H9 (cell line): ENCODE data around the gene RPS27L. TPM values are rescaled to one million over a fixed set of nuclear protein-coding genes. Genes with fewer than 3 reads are reported as not detected.

ENCODE experiments used
- DNase-seq: peaks from one replicate; pipeline ENCODE4 v3.0.0-alpha.2; 2017
- H2AFZ ChIP-seq: one replicate; pipeline ENCODE4 v1.6.1; 2013; ENCODE audit warnings: mild to moderate bottlenecking, low read length, control low read depth, moderate library complexity
- H2AK5ac ChIP-seq: 2 replicates; pipeline ENCODE4 v1.6.1; 2013; ENCODE audit warnings: low read length, control low read depth, mixed read lengths; ENCODE audit not compliant: insufficient read length
- H2BK120ac ChIP-seq: one replicate; pipeline ENCODE4 v1.6.1; 2013; ENCODE audit warnings: low read depth, mild to moderate bottlenecking, low read length, control low read depth, inconsistent platforms; ENCODE audit not compliant: poor library complexity, severe bottlenecking
- H2BK12ac ChIP-seq: 2 replicates; pipeline ENCODE4 v1.6.1; 2013; ENCODE audit warnings: low read length, control low read depth, mixed read lengths, low read depth; ENCODE audit not compliant: insufficient read length
- H2BK15ac ChIP-seq: 2 replicates; pipeline ENCODE4 v1.6.1; 2013; ENCODE audit warnings: low read depth, low read length, control low read depth
- H2BK20ac ChIP-seq: one replicate; pipeline ENCODE4 v1.6.1; 2013; ENCODE audit warnings: low read depth, mild to moderate bottlenecking, low read length, control low read depth, inconsistent platforms; ENCODE audit not compliant: poor library complexity, severe bottlenecking
- H2BK5ac ChIP-seq: 2 replicates; pipeline ENCODE4 v1.6.1; 2013; ENCODE audit warnings: low read length, control low read depth, mixed read lengths; ENCODE audit not compliant: insufficient read length
- H3K14ac ChIP-seq: 2 replicates; pipeline ENCODE4 v1.6.1; 2013; ENCODE audit warnings: low read length, control low read depth; ENCODE audit not compliant: insufficient read depth
- H3K18ac ChIP-seq: 2 replicates; pipeline ENCODE4 v1.6.1; 2013; ENCODE audit warnings: low read depth, mild to moderate bottlenecking, mixed read lengths, low read length, control low read depth; ENCODE audit not compliant: insufficient read length
- H3K23ac ChIP-seq: 2 replicates; pipeline ENCODE4 v1.6.1; 2013; ENCODE audit warnings: low read length, control low read depth, mixed read lengths, low read depth; ENCODE audit not compliant: insufficient read length
- H3K23me2 ChIP-seq: 2 replicates; pipeline ENCODE4 v1.6.1; 2013; ENCODE audit warnings: low read depth, mild to moderate bottlenecking, mixed read lengths, low read length, control low read depth; ENCODE audit not compliant: insufficient read length, poor library complexity, severe bottlenecking
- H3K27ac ChIP-seq: 2 replicates; pipeline ENCODE4 v1.5.1; 2013; ENCODE audit warnings: low read length, control low read depth, mixed read lengths, low read depth; ENCODE audit not compliant: insufficient read length
- H3K27me3 ChIP-seq: 2 replicates; pipeline ENCODE4 v1.6.1; 2013; ENCODE audit warnings: low read length, control low read depth, inconsistent platforms; ENCODE audit not compliant: insufficient read depth
- H3K4ac ChIP-seq: 2 replicates; pipeline ENCODE4 v1.6.1; 2013; ENCODE audit warnings: low read depth, mild to moderate bottlenecking, control low read depth, inconsistent platforms, low read length, moderate library complexity
- H3K4me1 ChIP-seq: 2 replicates; pipeline ENCODE4 v1.6.1; 2013; ENCODE audit warnings: low read length, control low read depth, inconsistent platforms; ENCODE audit not compliant: insufficient read depth
- H3K4me2 ChIP-seq: 2 replicates; pipeline ENCODE4 v1.6.1; 2013; ENCODE audit warnings: low read length, control low read depth, mixed read lengths; ENCODE audit not compliant: insufficient read length, insufficient read depth
- H3K56ac ChIP-seq: 2 replicates; pipeline ENCODE4 v1.6.1; 2013; ENCODE audit warnings: low read depth, mild to moderate bottlenecking, mixed read lengths, low read length, control low read depth; ENCODE audit not compliant: insufficient read length
- H3K79me1 ChIP-seq: 2 replicates; pipeline ENCODE4 v1.6.1; 2013; ENCODE audit warnings: low read depth, mild to moderate bottlenecking, moderate library complexity, low read length, control low read depth, inconsistent platforms; ENCODE audit not compliant: insufficient read depth, poor library complexity, severe bottlenecking
- H3K79me2 ChIP-seq: 2 replicates; pipeline ENCODE4 v1.6.1; 2013; ENCODE audit warnings: low read length, control low read depth, inconsistent platforms; ENCODE audit not compliant: insufficient read depth
- H3K9ac ChIP-seq: 2 replicates; pipeline ENCODE4 v1.6.1; 2013; ENCODE audit warnings: low read length, control low read depth, mixed read lengths; ENCODE audit not compliant: insufficient read length; ENCODE audit errors: extremely low read depth
- H3K9me3 ChIP-seq: one replicate; pipeline ENCODE4 v1.6.1; 2013; ENCODE audit warnings: low read depth, low read length, inconsistent platforms; ENCODE audit not compliant: control insufficient read depth
- H3T11ph ChIP-seq: one replicate; pipeline ENCODE4 v1.6.1; 2013; ENCODE audit warnings: mild to moderate bottlenecking, low read length, control low read depth, inconsistent platforms
- H4K20me1 ChIP-seq: one replicate; pipeline ENCODE4 v1.6.1; 2013; ENCODE audit not compliant: control insufficient read depth, insufficient read length, insufficient read depth
- H4K5ac ChIP-seq: 2 replicates; pipeline ENCODE4 v1.6.1; 2013; ENCODE audit warnings: low read depth, mild to moderate bottlenecking, mixed read lengths, low read length, control low read depth; ENCODE audit not compliant: insufficient read length
- H4K8ac ChIP-seq: replicated peaks from 2 replicates; pipeline ENCODE4 v1.6.1; 2013; ENCODE audit warnings: low read length, control low read depth, mixed read lengths, low read depth; ENCODE audit not compliant: insufficient read length
- H4K91ac ChIP-seq: 2 replicates; pipeline ENCODE4 v1.6.1; 2013; ENCODE audit warnings: low read depth, mild to moderate bottlenecking, moderate library complexity, mixed read lengths, low read length, control low read depth; ENCODE audit not compliant: insufficient read length
- H3K27ac Mint-ChIP-seq, 3 experiments: 2 replicates in 2 of 3; 3 replicates in 1 of 3; pipeline ENCODE4 v1.8.0; 2020 to 2021; ENCODE audit warnings: mixed read lengths in 3 of 3, mild to moderate bottlenecking in 1 of 3, moderate library complexity in 1 of 3
- H3K27me3 Mint-ChIP-seq: 2 replicates; pipeline ENCODE4 v1.8.0; 2021; ENCODE audit warnings: low read depth, mild to moderate bottlenecking, moderate library complexity, mixed read lengths
- H3K36me3 Mint-ChIP-seq, 3 experiments: 2 replicates in 2 of 3; 3 replicates in 1 of 3; pipeline ENCODE4 v1.8.0; 2020 to 2021; ENCODE audit warnings: low read depth in 3 of 3, mixed read lengths in 3 of 3; ENCODE audit not compliant: insufficient read depth in 1 of 3
- H3K4me1 Mint-ChIP-seq, 2 experiments: 2 replicates each; pipeline ENCODE4 v1.8.0; 2020; ENCODE audit warnings: mixed read lengths in 2 of 2
- H3K4me3 Mint-ChIP-seq, 2 experiments: 2 replicates in 1 of 2; 3 replicates in 1 of 2; pipeline ENCODE4 v1.8.0; 2020 to 2021; ENCODE audit warnings: mild to moderate bottlenecking in 2 of 2, mixed read lengths in 2 of 2, moderate library complexity in 1 of 2
- H3K9me3 Mint-ChIP-seq, 2 experiments: 2 replicates in 1 of 2; 3 replicates in 1 of 2; pipeline ENCODE4 v1.8.0; 2020; ENCODE audit warnings: mild to moderate bottlenecking in 2 of 2, mixed read lengths in 2 of 2, moderate library complexity in 1 of 2
- CTCF ChIP-seq: fragments of 200-600 bp; sonication (generic); conservative IDR thresholded peaks from 3 replicates; pipeline ENCODE4 v1.8.0; 2021; ENCODE audit warnings: antibody characterized with exemption, mild to moderate bottlenecking
- WGBS: extraction: QIAGEN DNeasy Blood & Tissue Kit; methylation state at CpG from one replicate; pipeline ENCODE4 v1.1.7; 2013; ENCODE audit warnings: missing lambda C conversion rate, low lambda C conversion rate, mixed read lengths; ENCODE audit not compliant: insufficient read length; ENCODE audit errors: extremely low coverage; 5-methylcytosine and 5-hydroxymethylcytosine counted together
- long read RNA-seq: library from polyadenylated mRNA; unstranded; transcript quantifications from one replicate; pipeline ENCODE4 v2.0.0, GENCODE V29; 2020
- total RNA-seq: library from RNA; stranded (reverse); gene quantifications from 2 replicates; pipeline ENCODE4 v1.2.1, GENCODE V29; 2021

RPS27L gene
- total RNA-seq = 180 and 194 TPM in 2 replicates
- long read RNA-seq, full-length matches to known transcripts = 72 of 85 reads
- long read RNA-seq, partial matches to known transcripts = 7 of 85 reads
- long read RNA-seq, other reads (novel, unspliced or antisense) = 6 of 85 reads

- Histone ChIP-seq H4K8ac (no peak within 1 kb of the TSS), H2BK20ac (no peak within 1 kb of the TSS), H3K4me1 (no peaks in the 10 kb centered on the region), H3K14ac (peak within 1 kb of the TSS; percentile 96), H3K4ac (no peak within 1 kb of the TSS), H2BK120ac (no peak within 1 kb of the TSS), H4K91ac (no peak within 1 kb of the TSS), H3K23me2 (peaks cover 5% of the 10 kb centered on the region), H3K27me3 (no peaks in the 10 kb centered on the region), H3K18ac (peak within 1 kb of the TSS; percentile 92), H4K20me1 (no peaks in the 10 kb centered on the region), H3K9ac (peak within 1 kb of the TSS; percentile 72), H3K27ac (peak within 1 kb of the TSS; percentile 26), H3K9me3 (no peaks in the 10 kb centered on the region), H4K5ac (no peak within 1 kb of the TSS), H3T11ph (no peak within 1 kb of the TSS), H2AFZ (no peak within 1 kb of the TSS), H3K79me1 (no peaks in the 10 kb centered on the region), H2BK12ac (no peak within 1 kb of the TSS), H3K4me2 (peak within 1 kb of the TSS; percentile 95), H3K23ac (no peak within 1 kb of the TSS), H2AK5ac (no peak within 1 kb of the TSS), H3K79me2 (no peaks in the 10 kb centered on the region), H3K56ac (no peak within 1 kb of the TSS), H2BK5ac (no peak within 1 kb of the TSS), H2BK15ac (no peak within 1 kb of the TSS)
- peaks cover 8 to 12% of the 10 kb centered on the region in 2 experiments for H3K4me1 Mint-ChIP-seq
- DNase-seq = peak; percentile 95
- no CpG with 5 or more reads among the region's 60 CpGs for WGBS
- H3K9me3 Mint-ChIP-seq = no peaks in the 10 kb centered on the region
- H3K27me3 Mint-ChIP-seq = no peaks in the 10 kb centered on the region
- peaks cover 0 to 21% (median 21%) of the 10 kb centered on the region in 3 experiments; a peak in 5 of 7 replicates for H3K36me3 Mint-ChIP-seq
- H3K4me3 Mint-ChIP-seq = peak within 1 kb of the TSS; percentile 96 to 98
- no peak for TF ChIP-seq CTCF
- H3K27ac Mint-ChIP-seq = peak within 1 kb of the TSS; percentile 89 to 98 (median 96)
Observed at GRCh38 chr15:63157118-63157843, at the start of gene RPS27L. RPS27L (minus strand) TSS chr15:63157477; CDS start chr15:63157405, 72 bp downstream.
